Left ventricle myocardium inferior (tissue), 1 donor: ENCODE results near the gene HOXA2. TPM values are rescaled to one million over a fixed set of nuclear protein-coding genes. Genes with fewer than 3 reads are reported as not detected.

ENCODE experiments used
- DNase-seq: peaks from one replicate; pipeline ENCODE4 v3.0.0-alpha.2; 2020
- H3K27ac ChIP-seq: fragments of 200-600 bp; replicated peaks from 2 replicates; pipeline ENCODE4 v1.8.0; 2021
- H3K27me3 ChIP-seq: fragments of 200-600 bp; 2 replicates; pipeline ENCODE4 v1.8.0; 2021; ENCODE audit warnings: low read depth
- H3K36me3 ChIP-seq: fragments of 200-600 bp; 2 replicates; pipeline ENCODE4 v1.8.0; 2021
- H3K4me1 ChIP-seq: fragments of 200-600 bp; 2 replicates; pipeline ENCODE4 v1.8.0; 2021
- H3K4me3 ChIP-seq: fragments of 200-600 bp; 2 replicates; pipeline ENCODE4 v1.8.0; 2021; ENCODE audit warnings: mild to moderate bottlenecking, moderate library complexity
- H3K9me3 ChIP-seq: fragments of 200-600 bp; replicated peaks from 2 replicates; pipeline ENCODE4 v1.8.0; 2021
- intact Hi-C: fragments of 100-400 bp; cut with micrococcal nuclease; formaldehyde crosslinking; loops from one replicate; pipeline ENCODE4 v1.11.0; 2022
- total RNA-seq: library from RNA; stranded (reverse); fragmentation: NEBNext Ultra II Directional; extraction: Animal tissue kit (Norgen Biotek cat#: 25700); gene quantifications from one replicate; pipeline ENCODE4 v1.2.1, GENCODE V29; 2021
- TF ChIP-seq, protein P1 (sequence below): fragments of 200-600 bp; IDR thresholded peaks from 2 replicates; pipeline ENCODE4 v1.8.0; 2021; ENCODE audit warnings: antibody characterized with exemption, mild to moderate bottlenecking, borderline replicate concordance
- donor health status: DM: no; HTN: yes; CAD: no; lungs with severe emphysema.

HOXA2 gene
- total RNA-seq, 1 donor from 2014 or later: not detected

DNA sequence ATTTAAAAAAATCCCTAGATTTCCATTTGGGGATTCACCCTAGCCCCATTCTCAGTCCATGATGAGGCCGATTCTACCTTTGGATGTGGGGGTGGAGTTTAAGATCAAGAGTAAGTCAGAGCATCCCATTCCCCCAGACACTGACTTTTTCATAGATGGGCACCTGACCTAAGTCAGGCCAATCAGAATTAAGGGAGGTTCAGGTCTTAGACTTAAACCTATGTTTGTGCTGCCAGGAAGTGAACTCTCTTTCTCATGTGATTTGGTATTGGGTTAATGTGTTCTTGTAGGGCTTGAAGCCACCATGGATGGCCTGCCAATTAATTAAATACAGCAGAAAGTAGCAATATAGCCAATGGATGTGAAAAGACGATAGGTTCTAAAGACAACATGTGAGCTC, 36.8 kb downstream of the HOXA2 start:
- DNase-seq: no peak
- TF ChIP-seq, protein P1, sequence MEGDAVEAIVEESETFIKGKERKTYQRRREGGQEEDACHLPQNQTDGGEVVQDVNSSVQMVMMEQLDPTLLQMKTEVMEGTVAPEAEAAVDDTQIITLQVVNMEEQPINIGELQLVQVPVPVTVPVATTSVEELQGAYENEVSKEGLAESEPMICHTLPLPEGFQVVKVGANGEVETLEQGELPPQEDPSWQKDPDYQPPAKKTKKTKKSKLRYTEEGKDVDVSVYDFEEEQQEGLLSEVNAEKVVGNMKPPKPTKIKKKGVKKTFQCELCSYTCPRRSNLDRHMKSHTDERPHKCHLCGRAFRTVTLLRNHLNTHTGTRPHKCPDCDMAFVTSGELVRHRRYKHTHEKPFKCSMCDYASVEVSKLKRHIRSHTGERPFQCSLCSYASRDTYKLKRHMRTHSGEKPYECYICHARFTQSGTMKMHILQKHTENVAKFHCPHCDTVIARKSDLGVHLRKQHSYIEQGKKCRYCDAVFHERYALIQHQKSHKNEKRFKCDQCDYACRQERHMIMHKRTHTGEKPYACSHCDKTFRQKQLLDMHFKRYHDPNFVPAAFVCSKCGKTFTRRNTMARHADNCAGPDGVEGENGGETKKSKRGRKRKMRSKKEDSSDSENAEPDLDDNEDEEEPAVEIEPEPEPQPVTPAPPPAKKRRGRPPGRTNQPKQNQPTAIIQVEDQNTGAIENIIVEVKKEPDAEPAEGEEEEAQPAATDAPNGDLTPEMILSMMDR: no peak
- peaks cover 64% of the 10 kb centered on the region for H3K27me3 ChIP-seq
- no peak overlapping the region for H3K4me3 ChIP-seq
- intact Hi-C loops: no loop called here
- no peaks in the 10 kb centered on the region for H3K4me1 ChIP-seq
- H3K27ac ChIP-seq: no peak overlapping the region
- H3K36me3 ChIP-seq: no peaks in the 10 kb centered on the region
- H3K9me3 ChIP-seq: no peaks in the 10 kb centered on the region

DNA sequence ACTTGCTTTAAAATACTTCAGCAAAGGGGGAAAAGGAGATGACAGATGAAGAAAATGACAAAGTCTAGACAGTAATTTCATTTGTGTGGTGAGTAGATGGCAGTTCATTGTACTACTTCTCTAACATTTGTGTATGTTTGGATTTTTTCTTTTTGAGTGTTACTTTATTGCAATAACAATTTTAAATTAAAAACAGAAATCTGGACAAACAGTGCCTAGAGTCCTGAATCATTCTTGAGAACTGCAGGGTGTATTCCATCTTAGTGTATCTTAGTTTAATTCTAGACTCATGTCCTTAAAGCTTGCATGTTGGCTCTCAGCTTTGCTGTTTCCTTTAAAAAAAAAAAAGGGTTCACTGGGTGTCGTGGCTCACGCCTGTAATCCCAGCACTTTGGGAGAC, 37.8 kb downstream of the HOXA2 start:
- TF ChIP-seq, protein P1: no peak
- Histone ChIP-seq H3K27ac (no peak overlapping the region), H3K36me3 (no peaks in the 10 kb centered on the region), H3K4me1 (no peaks in the 10 kb centered on the region), H3K4me3 (no peak overlapping the region), H3K9me3 (no peaks in the 10 kb centered on the region), H3K27me3 (peaks cover 66% of the 10 kb centered on the region)
- intact Hi-C loops: no loop called here
- DNase-seq: no peak

DNA sequence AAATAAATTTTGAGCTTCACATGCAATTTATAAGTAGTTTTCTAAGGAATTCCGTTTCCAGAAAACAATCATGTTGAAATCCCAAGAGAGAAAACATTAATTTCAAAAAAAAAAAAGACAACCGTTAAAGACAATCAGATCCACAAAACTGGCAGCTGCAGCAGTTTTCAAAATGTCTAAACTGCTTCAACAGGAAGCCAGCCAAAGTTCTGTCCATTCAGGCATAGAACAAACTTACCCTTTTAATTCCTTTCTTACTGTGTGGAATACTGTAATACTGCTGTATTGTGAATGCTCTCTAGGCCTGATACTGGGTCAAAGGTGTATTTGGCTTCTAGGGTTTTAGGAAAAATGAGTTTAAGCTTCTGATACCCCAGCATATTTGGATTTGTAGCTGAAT, 38.3 kb downstream of the HOXA2 start:
- Histone ChIP-seq H3K9me3 (no peaks in the 10 kb centered on the region), H3K27ac (no peak overlapping the region), H3K27me3 (peaks cover 65% of the 10 kb centered on the region), H3K4me1 (no peaks in the 10 kb centered on the region), H3K4me3 (no peak overlapping the region), H3K36me3 (no peaks in the 10 kb centered on the region)
- TF ChIP-seq, protein P1: no peak
- no peak for DNase-seq
- intact Hi-C loops: no loop called here

DNA sequence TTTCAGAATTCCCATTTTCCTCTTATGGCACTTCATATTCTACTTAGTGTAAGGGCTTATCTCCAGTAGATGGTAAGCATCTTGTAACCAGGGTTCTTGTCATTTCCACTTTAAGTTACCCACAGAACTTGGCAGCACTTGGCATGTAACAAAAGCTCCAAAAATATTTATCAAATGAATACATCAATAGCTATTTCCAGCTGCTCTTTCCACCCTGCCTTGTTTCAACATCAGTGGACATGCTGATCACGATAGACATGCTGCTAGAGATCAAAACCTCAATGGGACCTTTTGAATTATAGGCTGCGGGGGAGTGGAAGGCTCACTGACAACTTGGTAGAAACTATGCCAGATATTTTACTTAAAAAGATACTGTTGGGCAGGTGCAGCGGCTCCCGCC, 39.5 kb downstream of the HOXA2 start:
- Histone ChIP-seq H3K27ac (no peak overlapping the region), H3K36me3 (no peaks in the 10 kb centered on the region), H3K27me3 (peaks cover 62% of the 10 kb centered on the region), H3K9me3 (no peaks in the 10 kb centered on the region), H3K4me3 (no peak overlapping the region), H3K4me1 (no peaks in the 10 kb centered on the region)
- DNase-seq: no peak
- TF ChIP-seq, protein P1: no peak
- intact Hi-C loops: no loop called here

DNA sequence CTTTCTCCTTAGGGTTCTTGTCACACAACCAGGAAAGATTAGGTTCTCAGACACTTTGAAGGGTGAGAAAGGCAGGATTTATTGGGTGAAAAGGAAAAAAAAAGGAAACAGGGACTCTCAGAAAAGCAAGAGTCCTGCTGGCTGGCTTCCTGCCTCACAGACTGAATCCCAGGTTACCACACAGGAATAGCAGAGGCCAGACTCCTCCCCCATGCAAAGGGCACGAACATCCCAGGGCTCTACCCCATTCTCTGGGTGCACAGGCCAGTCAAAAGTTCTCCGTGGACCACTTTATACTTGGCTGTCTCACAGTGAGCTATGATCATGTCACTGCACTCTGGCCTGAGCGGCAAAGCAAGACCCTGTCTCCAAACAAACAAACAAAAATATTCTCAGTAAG, 49.3 kb downstream of the HOXA2 start:
- Histone ChIP-seq H3K9me3 (no peaks in the 10 kb centered on the region), H3K36me3 (no peaks in the 10 kb centered on the region), H3K4me3 (no peak overlapping the region), H3K27me3 (peaks cover 33% of the 10 kb centered on the region), H3K4me1 (no peaks in the 10 kb centered on the region), H3K27ac (no peak overlapping the region)
- TF ChIP-seq, protein P1: no peak
- no peak for DNase-seq
- intact Hi-C loops: no loop called here

DNA sequence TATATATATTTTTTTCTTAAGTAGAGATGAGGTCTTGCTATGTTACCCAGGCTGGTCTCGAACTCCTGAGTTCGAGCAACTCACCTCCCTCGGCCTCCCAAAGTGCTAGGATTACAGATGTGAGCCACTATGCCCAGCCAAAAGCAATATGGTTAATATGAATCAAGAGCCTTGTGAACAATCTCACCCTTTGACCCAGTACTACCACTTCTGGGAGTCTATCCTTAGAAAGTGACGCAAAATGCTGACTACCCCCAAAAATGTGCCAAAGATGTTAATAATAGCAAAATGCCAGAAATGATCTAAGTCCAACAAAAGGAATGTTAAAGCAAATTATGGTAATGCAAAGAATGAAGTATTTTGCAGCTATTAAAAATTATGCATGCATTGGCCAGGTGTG, 51.0 kb downstream of the HOXA2 start:
- intact Hi-C loops: no loop called here
- TF ChIP-seq, protein P1: no peak

More for the DNA sequence above, 51.0 kb downstream of the HOXA2 start:
- DNase-seq: no peak
- Histone ChIP-seq H3K27ac (no peak overlapping the region), H3K9me3 (no peaks in the 10 kb centered on the region), H3K36me3 (no peaks in the 10 kb centered on the region), H3K4me3 (no peak overlapping the region), H3K4me1 (no peaks in the 10 kb centered on the region), H3K27me3 (peaks cover 17% of the 10 kb centered on the region)
